IMR-90 (cell line): ENCODE measurements around the gene THBS1. TPM values are rescaled to one million over a fixed set of nuclear protein-coding genes. Genes with fewer than 3 reads are reported as not detected.

ENCODE experiments used
- ATAC-seq: fragments of 200-7000 bp; cut with Tn5 transposase; 2 replicates; pipeline ENCODE4 v1.9.1; 2020; ENCODE audit warnings: low read depth, mild to moderate bottlenecking, moderate library complexity
- BruUV-seq: library from RNA; stranded (reverse); fragments of 400-500 nt; replicated peaks from 2 replicates; lab custom pipeline; 2021; lab: Mats Ljungman, UMichigan
- CTCF ChIA-PET: fragments of 300-600 bp; formaldehyde crosslinking; extraction: SDS; loops from one replicate; lab custom pipeline; 2021; ENCODE audit warnings: antibody characterized with exemption; lab: Yijun Ruan, JAX
- POLR2A ChIA-PET: fragments of 300-600 bp; sonication (Branson Sonifier 250); formaldehyde crosslinking; loops from one replicate; lab custom pipeline; 2022; ENCODE audit warnings: antibody characterized with exemption; ENCODE audit not compliant: unreplicated experiment; lab: Charles Lee
- DNase-seq: peaks from one replicate; pipeline ENCODE4 v3.0.0; 2013
- H2AFZ ChIP-seq: replicated peaks from 2 replicates; pipeline ENCODE3; 2013; ENCODE audit warnings: low read length, mild to moderate bottlenecking; ENCODE audit not compliant: poor library complexity
- H2AK5ac ChIP-seq: 2 replicates; pipeline ENCODE4 v1.6.1; 2013; ENCODE audit warnings: low read depth, low read length, inconsistent platforms
- H2AK9ac ChIP-seq: replicated peaks from 2 replicates; pipeline ENCODE3; 2013; ENCODE audit warnings: mild to moderate bottlenecking, low read depth, low read length, moderate library complexity; ENCODE audit not compliant: poor library complexity
- H2BK120ac ChIP-seq: 2 replicates; pipeline ENCODE4 v1.6.1; 2013; ENCODE audit warnings: low read depth, low read length, inconsistent platforms
- H2BK15ac ChIP-seq: 3 replicates; pipeline ENCODE4 v1.6.1; 2013; ENCODE audit warnings: low read depth, low read length, inconsistent platforms
- H2BK20ac ChIP-seq: 2 replicates; pipeline ENCODE4 v1.6.1; 2013; ENCODE audit warnings: low read depth, mild to moderate bottlenecking, inconsistent platforms, low read length, moderate library complexity
- H2BK5ac ChIP-seq: 2 replicates; pipeline ENCODE4 v1.6.1; 2013; ENCODE audit warnings: mild to moderate bottlenecking, low read depth, low read length, inconsistent platforms; ENCODE audit not compliant: poor library complexity, severe bottlenecking
- H3K14ac ChIP-seq: replicated peaks from 2 replicates; pipeline ENCODE4 v1.6.1; 2013; ENCODE audit warnings: low read depth, low read length, inconsistent platforms
- H3K18ac ChIP-seq: 2 replicates; pipeline ENCODE4 v1.6.1; 2013; ENCODE audit warnings: low read depth, low read length, control low read depth
- H3K23ac ChIP-seq: 2 replicates; pipeline ENCODE4 v1.6.1; 2013; ENCODE audit warnings: low read depth, low read length, inconsistent platforms
- H3K27ac ChIP-seq: 2 replicates; pipeline ENCODE4 v1.5.1; 2013; ENCODE audit warnings: mild to moderate bottlenecking, control low read depth, low read length; ENCODE audit not compliant: insufficient read depth
- H3K27me3 ChIP-seq: 2 replicates; pipeline ENCODE4 v1.6.1; 2013; ENCODE audit warnings: low read length; ENCODE audit not compliant: control insufficient read depth, insufficient read depth
- H3K36me3 ChIP-seq: 2 replicates; pipeline ENCODE4 v1.6.1; 2013; ENCODE audit warnings: low read length, mixed read lengths; ENCODE audit not compliant: control insufficient read depth, insufficient read depth
- H3K4ac ChIP-seq: 2 replicates; pipeline ENCODE4 v1.6.1; 2013; ENCODE audit warnings: low read depth, low read length, inconsistent platforms
- H3K4me1 ChIP-seq: 2 replicates; pipeline ENCODE4 v1.6.1; 2013; ENCODE audit warnings: low read length, mixed read lengths; ENCODE audit not compliant: control insufficient read depth, insufficient read depth
- H3K4me2 ChIP-seq: 2 replicates; pipeline ENCODE4 v1.6.1; 2013; ENCODE audit warnings: low read depth, mild to moderate bottlenecking, control low read depth, low read length, moderate library complexity
- H3K4me3 ChIP-seq: 2 replicates; pipeline ENCODE4 v1.5.1; 2013; ENCODE audit warnings: low read depth, mild to moderate bottlenecking, control low read depth, low read length, moderate library complexity; ENCODE audit not compliant: insufficient read depth
- H3K56ac ChIP-seq: 2 replicates; pipeline ENCODE4 v1.6.1; 2013; ENCODE audit warnings: low read length, inconsistent platforms; ENCODE audit not compliant: insufficient read depth; ENCODE audit errors: extremely low read depth
- H3K79me1 ChIP-seq, 2 experiments: 2 replicates each; pipeline ENCODE4 v1.6.1; 2013; ENCODE audit warnings: low read length in 2 of 2, inconsistent platforms in 1 of 2, low read depth in 1 of 2
- H3K9ac ChIP-seq: 2 replicates; pipeline ENCODE4 v1.6.1; 2013; ENCODE audit warnings: low read depth, low read length, control low read depth
- H3K9me1 ChIP-seq: 2 replicates; pipeline ENCODE4 v1.6.1; 2013; ENCODE audit warnings: low read length, inconsistent platforms; ENCODE audit not compliant: insufficient read depth
- H3K9me3 ChIP-seq: 2 replicates; pipeline ENCODE4 v1.6.1; 2013; ENCODE audit warnings: low read length; ENCODE audit not compliant: control insufficient read depth, insufficient read depth
- H4K20me1 ChIP-seq: 2 replicates; pipeline ENCODE4 v1.6.1; 2013; ENCODE audit warnings: low read length, inconsistent platforms; ENCODE audit not compliant: insufficient read depth
- H4K5ac ChIP-seq: 2 replicates; pipeline ENCODE4 v1.6.1; 2013; ENCODE audit warnings: mild to moderate bottlenecking, low read depth, low read length, control low read depth
- H4K8ac ChIP-seq, 2 experiments: 2 replicates each; pipeline ENCODE4 v1.6.1; 2013; ENCODE audit warnings: low read depth in 2 of 2, low read length in 2 of 2, control low read depth in 1 of 2, inconsistent platforms in 1 of 2
- H4K91ac ChIP-seq: 2 replicates; pipeline ENCODE4 v1.6.1; 2013; ENCODE audit warnings: low read depth, low read length, inconsistent platforms; ENCODE audit not compliant: insufficient read depth
- BHLHE40 ChIP-seq: fragments of 150-350 bp; IDR thresholded peaks from 2 replicates; pipeline ENCODE4 v1.6.1; 2016; ENCODE audit warnings: mild to moderate bottlenecking, low read depth, low read length
- CEBPB ChIP-seq: IDR thresholded peaks from 2 replicates; pipeline ENCODE4 v1.6.1; 2012; ENCODE audit warnings: low read depth, low read length, improper control_type of control experiment
- CHD1 ChIP-seq: IDR thresholded peaks from 2 replicates; pipeline ENCODE4 v1.6.1; 2012; ENCODE audit warnings: low read depth, low read length, improper control_type of control experiment
- CTCF ChIP-seq: conservative IDR thresholded peaks from 2 replicates; pipeline ENCODE4 v1.5.1; 2012; ENCODE audit warnings: mild to moderate bottlenecking, low read depth, low read length, improper control_type of control experiment
- ELK1 ChIP-seq: fragments of 150-350 bp; IDR thresholded peaks from 2 replicates; pipeline ENCODE4 v1.6.1; 2016; ENCODE audit warnings: low read depth, mild to moderate bottlenecking, low read length, moderate library complexity, borderline replicate concordance
- FOS ChIP-seq: fragments of 150-350 bp; IDR thresholded peaks from 2 replicates; pipeline ENCODE4 v1.6.1; 2016; ENCODE audit warnings: low read depth, low read length
- MAFK ChIP-seq: IDR thresholded peaks from 2 replicates; pipeline ENCODE4 v1.6.1; 2012; ENCODE audit warnings: low read depth, low read length, improper control_type of control experiment
- MAZ ChIP-seq: IDR thresholded peaks from 2 replicates; pipeline ENCODE4 v1.6.1; 2012; ENCODE audit warnings: low read depth, mild to moderate bottlenecking, low read length, improper control_type of control experiment, moderate library complexity, borderline replicate concordance
- MXI1 ChIP-seq: IDR thresholded peaks from 2 replicates; pipeline ENCODE4 v1.6.1; 2012; ENCODE audit warnings: low read depth, mild to moderate bottlenecking, low read length, moderate library complexity, borderline replicate concordance
- NFE2L2 ChIP-seq: fragments of 150-350 bp; IDR thresholded peaks from 2 replicates; pipeline ENCODE4 v1.6.1; 2016; ENCODE audit warnings: low read depth, mild to moderate bottlenecking, low read length
- POLR2A ChIP-seq: IDR thresholded peaks from 2 replicates; pipeline ENCODE4 v1.6.1; 2012; ENCODE audit warnings: mild to moderate bottlenecking, low read depth, low read length
- RAD21 ChIP-seq: IDR thresholded peaks from 2 replicates; pipeline ENCODE4 v1.6.1; 2012; ENCODE audit warnings: low read length, improper control_type of control experiment
- RCOR1 ChIP-seq: IDR thresholded peaks from 2 replicates; pipeline ENCODE4 v1.6.1; 2012; ENCODE audit warnings: mild to moderate bottlenecking, low read length, improper control_type of control experiment; ENCODE audit not compliant: insufficient replicate concordance
- RFX5 ChIP-seq: IDR thresholded peaks from 2 replicates; pipeline ENCODE4 v1.8.0; 2012; ENCODE audit warnings: low read depth, mild to moderate bottlenecking, low read length, moderate library complexity
- SMC3 ChIP-seq: fragments of 150-350 bp; IDR thresholded peaks from 2 replicates; pipeline ENCODE4 v1.6.1; 2016; ENCODE audit warnings: low read depth, mild to moderate bottlenecking, antibody characterized with exemption, low read length, moderate library complexity
- USF2 ChIP-seq: fragments of 150-350 bp; IDR thresholded peaks from 2 replicates; pipeline ENCODE4 v1.6.1; 2017; ENCODE audit warnings: mild to moderate bottlenecking, antibody characterized with exemption, low read length, low read depth
- WGBS, 2 experiments: methylation state at CpG; one replicate each; pipeline versions ENCODE4 v1.1.5 to v1.1.7; 2013; ENCODE audit warnings: missing lambda C conversion rate in 2 of 2; ENCODE audit not compliant: insufficient read length in 1 of 2; ENCODE audit errors: extremely low coverage in 2 of 2; 5-methylcytosine and 5-hydroxymethylcytosine counted together
- dilution Hi-C: fragments of 300-500 bp; cut with HindIII; formaldehyde crosslinking; loops from one replicate; pipeline ENCODE4 v1.14.3; 2018; ENCODE audit warnings: low sequenced_read_pairs; ENCODE audit not compliant: unreplicated experiment
- in situ Hi-C: fragments of 300-500 bp; cut with MboI; formaldehyde crosslinking; loops from 3 replicates; pipeline ENCODE4 v1.14.3; 2019; ENCODE audit warnings: low sequenced_read_pairs, inconsistent platforms, mixed read lengths
- intact Hi-C: fragments of 100-400 bp; cut with micrococcal nuclease; formaldehyde crosslinking; loops from 2 replicates; pipeline ENCODE4 v1.10.0; 2022
- polyA plus RNA-seq, 3 experiments: library from polyadenylated mRNA; depleted of rRNA; stranded (reverse); fragments of >200 nt; gene quantifications; 2 replicates each; pipeline ENCODE4 v1.2.3, GENCODE V29; 2012; ENCODE audit warnings: low replicate concordance in 1 of 3
- total RNA-seq: library from RNA; depleted of rRNA; stranded (reverse); fragments of >200 nt; gene quantifications from 2 replicates; pipeline ENCODE4 v1.2.3, GENCODE V29; 2012

The THBS1 gene
- total and polyA plus RNA-seq, 2 of the 4 experiments (the other 2 are of a cell fraction) = 1,562 to 4,071 TPM

DNA sequence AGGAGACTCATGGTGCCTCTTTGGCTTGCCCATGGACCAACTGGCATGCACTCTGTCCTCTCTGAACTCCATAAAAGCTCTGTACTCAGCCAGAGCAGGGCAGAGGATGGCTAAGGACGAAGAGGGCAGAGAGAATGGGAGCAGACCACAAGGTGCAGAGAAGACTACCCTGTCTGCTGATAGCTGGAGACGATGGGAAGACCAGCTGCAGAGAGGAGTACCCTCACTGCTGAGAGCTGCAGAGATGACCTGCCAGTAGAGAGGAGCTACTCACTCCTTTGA is 65.0 kb downstream of the THBS1 start:
- Histone ChIP-seq H2AK5ac (no peak overlapping the region), H3K4me2 (no peak overlapping the region), H3K27me3 (no peaks in the 10 kb centered on the region), H3K27ac (no peak overlapping the region), H3K4me1 (peaks cover 6% of the 10 kb centered on the region; the same call in 1 of the 2 replicates), H3K9me1 (peaks cover 2% of the 10 kb centered on the region; the same call in 1 of the 2 replicates), H3K18ac (no peak overlapping the region), H4K5ac (no peak overlapping the region), H3K79me1 (no peaks in the 10 kb centered on the region), H2BK15ac (no peak overlapping the region), H2BK20ac (no peak overlapping the region), H3K4ac (no peak overlapping the region), H2BK5ac (no peak overlapping the region), H3K36me3 (no peaks in the 10 kb centered on the region), H4K91ac (no peak overlapping the region), H4K20me1 (no peaks in the 10 kb centered on the region), H2AK9ac (no peak overlapping the region), H3K9ac (no peak overlapping the region), H3K4me3 (no peak overlapping the region), H4K8ac (no peak overlapping the region), H3K14ac (no peak overlapping the region), H3K9me3 (no peaks in the 10 kb centered on the region), H3K23ac (no peak overlapping the region), H2AFZ (no peak overlapping the region), H3K56ac (no peak overlapping the region), H2BK120ac (no peak overlapping the region)
- dilution Hi-C loops (no loop called here), in situ Hi-C loops (no loop called here), intact Hi-C loops (no loop called here)
- ChIA-PET POLR2A (interaction anchor here (1.1 kb wide), 1 partner anchor 8 kb away, joined by 4 read pairs; no protein-coding TSS in a partner anchor), CTCF (no interaction called here)
- TF ChIP-seq POLR2A (no peak), CHD1 (no peak), NFE2L2 (no peak), CEBPB (no peak), FOS (no peak), MXI1 (no peak), MAFK (no peak), ELK1 (no peak), USF2 (no peak), RCOR1 (no peak), CTCF (no peak), SMC3 (no peak), MAZ (no peak), BHLHE40 (no peak), RAD21 (no peak), RFX5 (no peak)
- BruUV-seq = no TSS peak
- DNase-seq (no peak), ATAC-seq (no peak)
- whole genome bisulfite sequencing, 2 experiments = no CpG with 5 or more reads among the region's 2 CpGs
